Keratinocyte (primary cell): ENCODE results near the gene SERPINB5. TPM values are rescaled to one million over a fixed set of nuclear protein-coding genes. Genes with fewer than 3 reads are reported as not detected.

Experiments used
- DNase-seq: peaks from one replicate; pipeline ENCODE4 v3.0.0-alpha.2; 2011; ENCODE audit warnings: low read depth, missing footprints, low spot score
- FAIRE-seq: peaks from 2 replicates; lab custom pipeline; 2011; peaks lifted over from hg19 to GRCh38; lab: Jason Lieb, UNC
- H2AFZ ChIP-seq: 2 replicates; pipeline ENCODE4 v1.6.0; 2012; ENCODE audit warnings: low read length, control low read depth, inconsistent platforms; ENCODE audit not compliant: control insufficient read depth
- H3K27ac ChIP-seq: 2 replicates; pipeline ENCODE4 v1.5.1; 2011; ENCODE audit warnings: low read length; ENCODE audit not compliant: control insufficient read depth, insufficient read depth
- H3K27me3 ChIP-seq: 3 replicates; pipeline ENCODE4 v1.6.0; 2011; ENCODE audit warnings: low read length; ENCODE audit not compliant: control insufficient read depth, insufficient read depth; ENCODE audit errors: extremely low read depth
- H3K36me3 ChIP-seq, 2 experiments: 2 replicates in 1 of 2; 3 replicates in 1 of 2; pipeline ENCODE4 v1.5.1; 2011; ENCODE audit warnings: low read length in 2 of 2, mild to moderate bottlenecking in 1 of 2; ENCODE audit not compliant: control insufficient read depth in 2 of 2, insufficient read depth in 2 of 2; ENCODE audit errors: extremely low read depth in 1 of 2
- H3K4me1 ChIP-seq: 3 replicates; pipeline ENCODE4 v1.5.1; 2011; ENCODE audit warnings: low read length; ENCODE audit not compliant: control insufficient read depth, insufficient read depth; ENCODE audit errors: extremely low read depth
- H3K4me2 ChIP-seq: 3 replicates; pipeline ENCODE4 v1.6.0; 2011; ENCODE audit warnings: low read depth, low read length; ENCODE audit not compliant: control insufficient read depth, insufficient read depth; ENCODE audit errors: extremely low read depth
- H3K4me3 ChIP-seq, 3 experiments: fragments of 200-600 bp in 1 of 3; sonication (generic) in 1 of 3; 2 replicates in 2 of 3; 3 replicates in 1 of 3; pipeline ENCODE4 v1.5.1; 2011 to 2016; ENCODE audit warnings: low read length in 3 of 3, mild to moderate bottlenecking in 3 of 3, control low read depth in 2 of 3, inconsistent platforms in 1 of 3, low read depth in 1 of 3, mixed read lengths in 1 of 3, mixed run types in 1 of 3, moderate library complexity in 1 of 3; ENCODE audit not compliant: control insufficient read depth in 2 of 3, insufficient read depth in 2 of 3; ENCODE audit errors: extremely low read depth in 1 of 3
- H3K79me2 ChIP-seq: 2 replicates; pipeline ENCODE4 v1.6.0; 2012; ENCODE audit warnings: low read length; ENCODE audit not compliant: control insufficient read depth, insufficient read depth
- H3K9ac ChIP-seq: 3 replicates; pipeline ENCODE4 v1.6.0; 2011; ENCODE audit warnings: low read length; ENCODE audit not compliant: control insufficient read depth, insufficient read depth; ENCODE audit errors: extremely low read depth
- H3K9me1 ChIP-seq: 3 replicates; pipeline ENCODE4 v1.6.0; 2011; ENCODE audit warnings: low read length; ENCODE audit not compliant: control insufficient read depth, insufficient read depth; ENCODE audit errors: extremely low read depth
- H3K9me3 ChIP-seq: 2 replicates; pipeline ENCODE4 v1.5.1; 2012; ENCODE audit warnings: low read depth, low read length; ENCODE audit not compliant: control insufficient read depth
- H4K20me1 ChIP-seq: 3 replicates; pipeline ENCODE4 v1.6.0; 2011; ENCODE audit warnings: low read length; ENCODE audit not compliant: control insufficient read depth, insufficient read depth; ENCODE audit errors: extremely low read depth
- CTCF ChIP-seq, 3 experiments: IDR thresholded peaks in 1 of 3; conservative IDR thresholded peaks in 1 of 3; optimal IDR thresholded peaks in 1 of 3; 2 replicates in 2 of 3; 3 replicates in 1 of 3; pipeline versions ENCODE3 to v1.5.1; 2011; ENCODE audit warnings: low read length in 3 of 3, mild to moderate bottlenecking in 3 of 3, moderate library complexity in 2 of 3, control low read depth in 1 of 3, inconsistent platforms in 1 of 3; ENCODE audit not compliant: insufficient read depth in 2 of 3; ENCODE audit errors: extremely low read depth in 1 of 3
- EZH2 ChIP-seq: IDR thresholded peaks from one replicate; pipeline ENCODE4 v1.6.1; 2012; ENCODE audit warnings: inconsistent platforms, mild to moderate bottlenecking, low read length, moderate library complexity
- dilution Hi-C: fragments of 300-500 bp; cut with MboI; formaldehyde crosslinking; loops from one replicate; pipeline ENCODE4 v1.7.0; 2020; ENCODE audit warnings: low sequenced_read_pairs; ENCODE audit not compliant: extremely low pct_ligation_motif_present
- polyA plus RNA-seq, 5 experiments: library from polyadenylated mRNA; depleted of rRNA in 3 of 5; stranded (reverse) in 3 of 5; stranded (forward) in 1 of 5; unstranded in 1 of 5; fragments of >200 nt; gene quantifications; 1 replicate in 1 of 5; 2 replicates in 3 of 5; 3 replicates in 1 of 5; pipeline versions ENCODE4 v1.2.1 to v1.2.3, GENCODE V29; 2011 to 2012; ENCODE audit warnings: missing spikeins in 2 of 5, low read depth in 1 of 5, low replicate concordance in 1 of 5

SERPINB5 gene
- polyA plus RNA-seq, 1 donor (not counting 4 experiments of a cell fraction or from before 2014, with no cell fraction given) = 833 TPM

- Histone ChIP-seq H2AFZ (no peak overlapping the region), H3K9me1 (no peaks in the 10 kb centered on the region), H3K4me2 (no peak overlapping the region), H3K9ac (no peak overlapping the region), H3K79me2 (no peaks in the 10 kb centered on the region), H4K20me1 (no peaks in the 10 kb centered on the region), H3K27ac (no peak overlapping the region), H3K4me1 (peaks cover 11% of the 10 kb centered on the region), H3K4me3 (no peak overlapping the region), H3K36me3 (no peaks in the 10 kb centered on the region), H3K27me3 (no peaks in the 10 kb centered on the region), H3K9me3 (no peaks in the 10 kb centered on the region)
- FAIRE-seq (no peak), DNase-seq (no peak)
- TF ChIP-seq EZH2 = no peak
- TF ChIP-seq CTCF (optimal IDR thresholded peaks at IDR 0.05 in 1 of 3, IDR thresholded peaks at IDR 0.05 in 1 of 3, conservative IDR thresholded peaks at IDR 0.05 in 1 of 3; ENCODE audit: extremely low read depth in 1 of 3, insufficient read depth in 2 of 3, low read length in 3 of 3) = no peak
- dilution Hi-C loops = no loop called here
Measured at GRCh38 chr18:63465059-63465458, 11.7 kb upstream of the SERPINB5 start.

GRCh38 chr18:63467699-63468098 lies 9.1 kb upstream of the SERPINB5 start:
- H3K9ac ChIP-seq = no peak overlapping the region
- no peaks in the 10 kb centered on the region for H3K9me3 ChIP-seq
- H3K36me3 ChIP-seq = no peaks in the 10 kb centered on the region
- H3K4me1 ChIP-seq = peaks cover 30% of the 10 kb centered on the region
- H3K27me3 ChIP-seq = no peaks in the 10 kb centered on the region
- no peak overlapping the region for H3K27ac ChIP-seq
- no peak overlapping the region for H3K4me2 ChIP-seq
- DNase-seq (no peak), FAIRE-seq (peak; percentile 73)
- H3K79me2 ChIP-seq = no peaks in the 10 kb centered on the region
- dilution Hi-C loops = no loop called here
- H2AFZ ChIP-seq = peak overlapping the region; percentile 53
- TF ChIP-seq CTCF (optimal IDR thresholded peaks at IDR 0.05 in 1 of 3, IDR thresholded peaks at IDR 0.05 in 1 of 3, conservative IDR thresholded peaks at IDR 0.05 in 1 of 3; ENCODE audit: extremely low read depth in 1 of 3, insufficient read depth in 2 of 3, low read length in 3 of 3) (no peak), EZH2 (no peak)
- H4K20me1 ChIP-seq = no peaks in the 10 kb centered on the region
- no peak overlapping the region for H3K4me3 ChIP-seq
- H3K9me1 ChIP-seq = no peaks in the 10 kb centered on the region
